Keratinocyte (primary cell): ENCODE data around the gene OAT.

Experiments used
- EZH2 ChIP-seq: IDR thresholded peaks from one replicate; pipeline ENCODE4 v1.6.1; 2012; ENCODE audit warnings: inconsistent platforms, mild to moderate bottlenecking, low read length, moderate library complexity
- TF ChIP-seq, protein P1 (sequence below), 3 experiments: IDR thresholded peaks in 1 of 3; conservative IDR thresholded peaks in 1 of 3; optimal IDR thresholded peaks in 1 of 3; 2 replicates in 2 of 3; 3 replicates in 1 of 3; pipeline versions ENCODE3 to v1.5.1; 2011; ENCODE audit warnings: low read length in 3 of 3, mild to moderate bottlenecking in 3 of 3, moderate library complexity in 2 of 3, control low read depth in 1 of 3, inconsistent platforms in 1 of 3; ENCODE audit not compliant: insufficient read depth in 2 of 3; ENCODE audit errors: extremely low read depth in 1 of 3

DNA sequence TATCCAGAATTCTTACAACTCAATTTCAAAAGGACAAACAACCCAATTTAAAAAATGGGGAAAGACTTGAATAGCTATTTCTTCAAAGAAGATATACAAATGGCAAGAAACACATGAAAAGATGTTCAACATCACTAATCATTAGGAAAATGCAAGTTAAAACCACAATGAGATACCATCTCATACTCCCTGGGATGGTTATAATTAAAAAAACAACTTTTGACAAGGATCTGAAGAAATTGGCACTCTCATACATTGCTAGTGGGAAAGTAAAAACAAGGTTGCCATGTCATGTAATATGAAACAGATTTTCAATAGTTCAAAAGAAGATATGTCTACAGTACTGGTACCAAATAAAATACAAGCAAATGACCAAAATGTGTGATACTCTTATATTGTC, 9.0 kb downstream of the OAT start:
- TF ChIP-seq, protein P1, sequence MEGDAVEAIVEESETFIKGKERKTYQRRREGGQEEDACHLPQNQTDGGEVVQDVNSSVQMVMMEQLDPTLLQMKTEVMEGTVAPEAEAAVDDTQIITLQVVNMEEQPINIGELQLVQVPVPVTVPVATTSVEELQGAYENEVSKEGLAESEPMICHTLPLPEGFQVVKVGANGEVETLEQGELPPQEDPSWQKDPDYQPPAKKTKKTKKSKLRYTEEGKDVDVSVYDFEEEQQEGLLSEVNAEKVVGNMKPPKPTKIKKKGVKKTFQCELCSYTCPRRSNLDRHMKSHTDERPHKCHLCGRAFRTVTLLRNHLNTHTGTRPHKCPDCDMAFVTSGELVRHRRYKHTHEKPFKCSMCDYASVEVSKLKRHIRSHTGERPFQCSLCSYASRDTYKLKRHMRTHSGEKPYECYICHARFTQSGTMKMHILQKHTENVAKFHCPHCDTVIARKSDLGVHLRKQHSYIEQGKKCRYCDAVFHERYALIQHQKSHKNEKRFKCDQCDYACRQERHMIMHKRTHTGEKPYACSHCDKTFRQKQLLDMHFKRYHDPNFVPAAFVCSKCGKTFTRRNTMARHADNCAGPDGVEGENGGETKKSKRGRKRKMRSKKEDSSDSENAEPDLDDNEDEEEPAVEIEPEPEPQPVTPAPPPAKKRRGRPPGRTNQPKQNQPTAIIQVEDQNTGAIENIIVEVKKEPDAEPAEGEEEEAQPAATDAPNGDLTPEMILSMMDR (optimal IDR thresholded peaks at IDR 0.05 in 1 of 3, IDR thresholded peaks at IDR 0.05 in 1 of 3, conservative IDR thresholded peaks at IDR 0.05 in 1 of 3; ENCODE audit: extremely low read depth in 1 of 3, insufficient read depth in 2 of 3, low read length in 3 of 3) = no peak
- TF ChIP-seq EZH2 = no peak
